ENCODE results near the gene CD82.

DNA sequence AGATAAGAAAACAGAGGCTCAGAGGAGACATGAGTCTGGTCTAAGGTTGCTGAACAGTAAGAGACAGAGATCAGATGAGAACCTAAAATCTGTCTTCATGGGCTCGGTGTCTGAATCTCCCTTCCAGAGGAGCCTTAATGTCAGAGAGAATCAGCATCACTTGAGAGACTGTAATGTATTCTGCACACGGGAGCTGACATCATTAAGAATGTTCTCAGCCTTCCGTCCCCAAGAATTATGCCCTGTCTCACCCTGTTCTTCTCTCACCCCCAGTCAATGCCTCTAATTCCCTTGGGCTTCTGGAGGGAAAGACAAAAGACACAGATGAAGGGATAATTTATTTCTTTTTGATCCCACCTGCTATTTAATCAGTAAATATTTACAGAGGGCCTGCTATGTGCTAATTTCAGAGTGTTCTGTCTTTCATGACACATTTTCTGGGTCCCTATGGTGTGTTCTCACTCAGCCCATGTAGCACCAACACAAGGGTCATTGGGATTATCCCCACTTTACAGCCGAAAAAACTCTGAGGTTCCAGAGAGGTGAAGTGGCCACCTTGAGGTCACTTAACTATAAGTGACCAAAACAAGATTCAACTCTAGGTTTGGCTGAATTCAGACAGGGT is 61.8 kb downstream of the CD82 start:
- TF ChIP-seq EZH2 (IDR thresholded peaks at IDR 0.05; ENCODE audit: insufficient read depth, poor library complexity, severe bottlenecking) (no peak), EZH2phosphoT487 (IDR thresholded peaks at IDR 0.05; ENCODE audit: insufficient read depth, low read depth) (no peak)

All from GM23248 (cell line).